ENCODE measurements around the gene FAM8A1. TPM values are rescaled to one million over a fixed set of nuclear protein-coding genes. Genes with fewer than 3 reads are reported as not detected.

The FAM8A1 gene
- total RNA-seq, 1 donor from 2014 or later = 7.6 TPM

DNA sequence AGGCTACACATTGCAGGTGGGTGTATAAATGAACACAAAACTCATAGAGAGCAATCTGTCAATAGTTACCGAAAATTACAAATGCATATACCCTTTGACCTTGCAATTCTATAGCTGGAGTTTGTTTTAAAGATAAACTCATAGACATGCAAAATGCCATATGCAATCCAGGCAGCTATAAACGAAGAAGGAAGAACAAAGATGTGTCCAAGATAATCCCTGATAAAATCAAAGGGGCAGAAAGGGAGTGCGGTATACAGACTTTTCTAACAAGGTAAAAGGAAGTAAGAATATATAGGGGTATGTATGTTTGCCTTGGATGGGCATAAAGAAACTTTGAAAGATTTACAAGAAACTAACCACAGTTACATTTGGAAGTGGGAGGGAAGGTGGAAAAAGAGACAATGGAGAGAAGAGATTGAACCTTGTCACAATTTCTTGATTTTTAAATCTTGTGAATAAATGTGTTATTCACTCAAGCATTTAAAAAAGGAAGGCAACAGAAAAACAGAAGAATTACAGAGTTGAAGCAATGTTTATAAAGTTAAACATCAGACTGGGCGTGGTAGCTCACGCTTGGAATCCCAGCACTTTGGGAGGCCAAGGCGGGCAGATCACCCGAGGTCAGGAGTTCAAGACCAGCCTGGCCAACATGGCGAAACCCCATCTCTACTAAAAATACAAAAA is 29.9 kb downstream of the FAM8A1 start:
- Mint-ChIP-seq H3K27ac (ENCODE audit: unreplicated experiment) (no peak overlapping the region), H3K9me3 (ENCODE audit: unreplicated experiment) (no peaks in the 10 kb centered on the region)

DNA sequence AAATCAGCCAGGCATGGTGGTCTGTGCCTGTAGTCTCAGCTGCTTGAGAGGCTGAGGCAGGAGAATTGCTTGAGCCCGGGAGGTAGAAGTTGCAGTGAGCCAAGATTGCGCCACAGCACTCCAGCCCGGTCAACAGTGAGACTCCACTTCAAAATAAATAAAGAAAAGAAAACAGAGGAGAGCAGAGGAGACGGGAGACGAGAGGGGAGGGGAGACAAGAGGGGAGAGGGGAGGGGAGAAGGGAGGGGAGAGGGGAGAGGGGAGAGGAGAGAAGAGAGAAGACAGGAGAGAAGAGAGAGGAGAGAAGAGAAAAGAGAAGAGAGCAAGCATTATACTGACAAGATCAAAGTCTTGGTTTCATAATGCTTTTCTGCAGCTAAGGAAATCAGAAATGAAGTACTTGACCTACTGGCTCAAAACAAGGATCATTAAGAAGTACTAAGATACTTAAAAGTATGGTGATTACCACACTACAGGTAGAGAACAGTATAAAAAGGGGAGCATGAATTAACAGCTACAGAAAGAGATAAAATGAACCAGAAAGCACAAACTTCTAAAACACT is 30.5 kb downstream of the FAM8A1 start:
- H3K9me3 Mint-ChIP-seq (ENCODE audit: unreplicated experiment) = no peaks in the 10 kb centered on the region
- no peak for DNase-seq (ENCODE audit: low spot score)
- H3K36me3 Mint-ChIP-seq (ENCODE audit: low read depth, unreplicated experiment) = peaks cover 12% of the 10 kb centered on the region
- peaks cover 3% of the 10 kb centered on the region for H3K27me3 Mint-ChIP-seq (ENCODE audit: unreplicated experiment)
- H3K4me1 Mint-ChIP-seq (ENCODE audit: unreplicated experiment) = peaks cover 32% of the 10 kb centered on the region
- peak overlapping the region; percentile 67 for H3K4me3 Mint-ChIP-seq (ENCODE audit: unreplicated experiment)
- no peak overlapping the region for H3K27ac Mint-ChIP-seq (ENCODE audit: unreplicated experiment)
- TF ChIP-seq, protein P1, sequence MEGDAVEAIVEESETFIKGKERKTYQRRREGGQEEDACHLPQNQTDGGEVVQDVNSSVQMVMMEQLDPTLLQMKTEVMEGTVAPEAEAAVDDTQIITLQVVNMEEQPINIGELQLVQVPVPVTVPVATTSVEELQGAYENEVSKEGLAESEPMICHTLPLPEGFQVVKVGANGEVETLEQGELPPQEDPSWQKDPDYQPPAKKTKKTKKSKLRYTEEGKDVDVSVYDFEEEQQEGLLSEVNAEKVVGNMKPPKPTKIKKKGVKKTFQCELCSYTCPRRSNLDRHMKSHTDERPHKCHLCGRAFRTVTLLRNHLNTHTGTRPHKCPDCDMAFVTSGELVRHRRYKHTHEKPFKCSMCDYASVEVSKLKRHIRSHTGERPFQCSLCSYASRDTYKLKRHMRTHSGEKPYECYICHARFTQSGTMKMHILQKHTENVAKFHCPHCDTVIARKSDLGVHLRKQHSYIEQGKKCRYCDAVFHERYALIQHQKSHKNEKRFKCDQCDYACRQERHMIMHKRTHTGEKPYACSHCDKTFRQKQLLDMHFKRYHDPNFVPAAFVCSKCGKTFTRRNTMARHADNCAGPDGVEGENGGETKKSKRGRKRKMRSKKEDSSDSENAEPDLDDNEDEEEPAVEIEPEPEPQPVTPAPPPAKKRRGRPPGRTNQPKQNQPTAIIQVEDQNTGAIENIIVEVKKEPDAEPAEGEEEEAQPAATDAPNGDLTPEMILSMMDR (IDR thresholded peaks at IDR 0.05; ENCODE audit: unreplicated experiment) = no peak

More for the DNA sequence above, 29.9 kb downstream of the FAM8A1 start:
- H3K27me3 Mint-ChIP-seq (ENCODE audit: unreplicated experiment) = peaks cover 3% of the 10 kb centered on the region
- peaks cover 32% of the 10 kb centered on the region for H3K4me1 Mint-ChIP-seq (ENCODE audit: unreplicated experiment)
- peaks cover 12% of the 10 kb centered on the region for H3K36me3 Mint-ChIP-seq (ENCODE audit: low read depth, unreplicated experiment)
- DNase-seq (ENCODE audit: low spot score) = no peak
- no peak overlapping the region for H3K4me3 Mint-ChIP-seq (ENCODE audit: unreplicated experiment)
- TF ChIP-seq, protein P1 (IDR thresholded peaks at IDR 0.05; ENCODE audit: unreplicated experiment) = no peak

DNA sequence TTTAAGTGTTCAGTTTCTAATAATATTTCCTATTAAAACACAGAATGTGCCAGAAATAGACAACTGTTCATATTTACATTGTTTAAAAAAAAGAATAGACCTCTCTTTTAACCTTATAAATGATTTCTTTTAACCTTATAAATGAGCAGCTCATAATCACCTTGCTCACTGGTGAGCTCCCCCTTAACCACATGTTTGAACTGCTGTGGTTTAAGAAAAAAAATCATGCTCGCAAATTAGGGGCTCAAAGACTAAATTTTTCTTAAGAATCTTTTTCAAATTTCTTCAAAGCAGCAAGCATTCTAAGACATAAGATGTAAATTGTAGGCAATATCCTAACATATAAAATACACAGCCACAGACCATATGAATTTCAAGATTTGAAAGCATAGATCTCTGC is 32.8 kb downstream of the FAM8A1 start:
- H3K9me3 Mint-ChIP-seq (ENCODE audit: unreplicated experiment) = no peaks in the 10 kb centered on the region

DNA sequence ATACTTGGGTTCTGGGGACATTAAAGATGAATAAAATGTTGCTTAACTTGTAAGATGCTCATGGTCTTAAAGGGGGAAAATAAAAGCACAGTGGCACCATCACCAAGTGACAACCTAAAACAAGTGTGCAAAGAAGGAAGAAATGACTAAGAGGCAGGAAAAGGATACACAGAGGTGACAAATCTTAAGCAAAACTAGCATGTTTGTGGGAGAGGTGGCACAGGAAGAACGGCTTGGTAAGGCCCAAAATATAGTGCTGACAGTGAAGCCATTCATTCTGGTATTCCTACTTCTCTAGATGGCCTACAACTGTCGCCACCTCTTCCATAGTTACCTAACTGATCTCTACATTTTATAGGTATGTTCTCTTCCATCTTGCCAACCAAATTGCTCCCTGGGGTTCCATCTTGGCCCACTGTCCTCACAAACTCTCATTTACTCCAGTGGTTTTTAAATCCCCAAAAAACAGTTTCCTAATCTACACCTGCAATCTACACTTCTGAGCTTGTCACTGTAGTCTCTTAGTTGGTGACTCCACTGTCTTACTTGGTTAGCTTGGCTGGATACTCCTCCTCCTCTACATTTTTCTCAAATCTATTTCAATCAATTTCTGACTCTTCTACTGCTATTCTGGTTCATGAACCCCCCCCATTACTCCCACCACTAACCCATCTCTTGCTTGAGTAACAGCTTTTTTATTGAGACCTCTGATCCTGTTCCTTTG is 33.5 kb downstream of the FAM8A1 start:
- no peak for DNase-seq (ENCODE audit: low spot score)
- H3K27ac Mint-ChIP-seq (ENCODE audit: unreplicated experiment) = peak overlapping the region; percentile 4
- peaks cover 3% of the 10 kb centered on the region for H3K27me3 Mint-ChIP-seq (ENCODE audit: unreplicated experiment)
- TF ChIP-seq, protein P1 (IDR thresholded peaks at IDR 0.05; ENCODE audit: unreplicated experiment) = no peak
- H3K36me3 Mint-ChIP-seq (ENCODE audit: low read depth, unreplicated experiment) = peaks cover 25% of the 10 kb centered on the region
- H3K4me1 Mint-ChIP-seq (ENCODE audit: unreplicated experiment) = peaks cover 21% of the 10 kb centered on the region
- no peak overlapping the region for H3K4me3 Mint-ChIP-seq (ENCODE audit: unreplicated experiment)
- no peaks in the 10 kb centered on the region for H3K9me3 Mint-ChIP-seq (ENCODE audit: unreplicated experiment)

More for the DNA sequence above, 32.8 kb downstream of the FAM8A1 start:
- H3K4me1 Mint-ChIP-seq (ENCODE audit: unreplicated experiment) = peaks cover 26% of the 10 kb centered on the region
- TF ChIP-seq, protein P1 (IDR thresholded peaks at IDR 0.05; ENCODE audit: unreplicated experiment) = no peak
- peaks cover 23% of the 10 kb centered on the region for H3K36me3 Mint-ChIP-seq (ENCODE audit: low read depth, unreplicated experiment)
- H3K27me3 Mint-ChIP-seq (ENCODE audit: unreplicated experiment) = peaks cover 3% of the 10 kb centered on the region
- no peak for DNase-seq (ENCODE audit: low spot score)
- H3K4me3 Mint-ChIP-seq (ENCODE audit: unreplicated experiment) = no peak overlapping the region
- H3K27ac Mint-ChIP-seq (ENCODE audit: unreplicated experiment) = no peak overlapping the region
